Gastrocnemius medialis (tissue), 4 donors: ENCODE results near the gene MPRIP.

Source experiments
- CTCF ChIP-seq, 5 experiments: fragments of 450-650 bp in 3 of 5; fragments of 200-600 bp in 2 of 5; sonication (generic) in 2 of 5; IDR thresholded peaks in 4 of 5; conservative IDR thresholded peaks in 1 of 5; 1 replicate in 4 of 5; 2 replicates in 1 of 5; pipeline ENCODE4 v1.5.1; 2016 to 2019; ENCODE audit warnings: antibody characterized with exemption in 5 of 5, mild to moderate bottlenecking in 3 of 5, moderate library complexity in 3 of 5
- POLR2A ChIP-seq, 2 donors: fragments of 450-650 bp; IDR thresholded peaks; one replicate each; pipeline ENCODE4 v1.6.1; 2017; ENCODE audit warnings: antibody characterized with exemption in 2 of 2, mild to moderate bottlenecking in 2 of 2, moderate library complexity in 2 of 2

GRCh38 chr17:17018021-17018441 lies 24.2 kb upstream of the MPRIP start:
- TF ChIP-seq CTCF (IDR thresholded peaks at IDR 0.05 in 4 of 5, conservative IDR thresholded peaks at IDR 0.05 in 1 of 5) (no peak), POLR2A (IDR thresholded peaks at IDR 0.05) (no peak)
